Left ventricle myocardium inferior (tissue), 1 donor: ENCODE data around the gene PACSIN3. TPM values are rescaled to one million over a fixed set of nuclear protein-coding genes. Genes with fewer than 3 reads are reported as not detected.

ENCODE experiments used
- DNase-seq: peaks from one replicate; pipeline ENCODE4 v3.0.0-alpha.2; 2020
- H3K27ac ChIP-seq: fragments of 200-600 bp; replicated peaks from 2 replicates; pipeline ENCODE4 v1.8.0; 2021
- H3K27me3 ChIP-seq: fragments of 200-600 bp; 2 replicates; pipeline ENCODE4 v1.8.0; 2021; ENCODE audit warnings: low read depth
- H3K36me3 ChIP-seq: fragments of 200-600 bp; 2 replicates; pipeline ENCODE4 v1.8.0; 2021
- H3K4me1 ChIP-seq: fragments of 200-600 bp; 2 replicates; pipeline ENCODE4 v1.8.0; 2021
- H3K4me3 ChIP-seq: fragments of 200-600 bp; 2 replicates; pipeline ENCODE4 v1.8.0; 2021; ENCODE audit warnings: mild to moderate bottlenecking, moderate library complexity
- H3K9me3 ChIP-seq: fragments of 200-600 bp; replicated peaks from 2 replicates; pipeline ENCODE4 v1.8.0; 2021
- intact Hi-C: fragments of 100-400 bp; cut with micrococcal nuclease; formaldehyde crosslinking; loops from one replicate; pipeline ENCODE4 v1.11.0; 2022
- total RNA-seq: library from RNA; stranded (reverse); fragmentation: NEBNext Ultra II Directional; extraction: Animal tissue kit (Norgen Biotek cat#: 25700); gene quantifications from one replicate; pipeline ENCODE4 v1.2.1, GENCODE V29; 2021
- TF ChIP-seq, protein P1 (sequence below): fragments of 200-600 bp; IDR thresholded peaks from 2 replicates; pipeline ENCODE4 v1.8.0; 2021; ENCODE audit warnings: antibody characterized with exemption, mild to moderate bottlenecking, borderline replicate concordance
- donor health status: DM: no; HTN: yes; CAD: no; lungs with severe emphysema.

PACSIN3 gene
- total RNA-seq, 1 donor from 2014 or later = 198 TPM

DNA sequence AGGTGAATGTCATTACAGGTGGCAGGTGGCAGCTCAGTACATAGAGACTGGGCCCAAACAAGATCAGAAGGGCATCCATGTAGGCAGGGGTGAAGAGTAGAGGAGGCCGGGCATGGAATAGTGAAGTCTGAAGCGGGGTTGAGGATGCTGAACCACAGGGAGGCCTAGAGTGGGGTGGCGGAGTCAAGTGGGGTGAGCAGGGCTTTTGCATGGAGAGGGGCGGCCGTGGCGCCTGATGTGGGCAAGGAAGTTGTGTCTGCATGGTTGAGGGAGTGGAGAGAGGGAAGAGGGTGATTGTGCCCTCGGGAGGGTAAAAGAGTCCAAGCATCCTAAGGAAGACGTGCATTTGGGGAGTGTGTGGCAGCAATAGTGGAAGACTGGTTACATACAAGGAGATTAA lies 42.9 kb upstream of the PACSIN3 start:
- no peak for DNase-seq
- Histone ChIP-seq H3K4me3 (no peak overlapping the region), H3K9me3 (no peaks in the 10 kb centered on the region), H3K36me3 (peaks cover 53% of the 10 kb centered on the region), H3K27ac (no peak overlapping the region), H3K4me1 (peaks cover 5% of the 10 kb centered on the region), H3K27me3 (no peaks in the 10 kb centered on the region)
- intact Hi-C loops = no loop called here
- TF ChIP-seq, protein P1, sequence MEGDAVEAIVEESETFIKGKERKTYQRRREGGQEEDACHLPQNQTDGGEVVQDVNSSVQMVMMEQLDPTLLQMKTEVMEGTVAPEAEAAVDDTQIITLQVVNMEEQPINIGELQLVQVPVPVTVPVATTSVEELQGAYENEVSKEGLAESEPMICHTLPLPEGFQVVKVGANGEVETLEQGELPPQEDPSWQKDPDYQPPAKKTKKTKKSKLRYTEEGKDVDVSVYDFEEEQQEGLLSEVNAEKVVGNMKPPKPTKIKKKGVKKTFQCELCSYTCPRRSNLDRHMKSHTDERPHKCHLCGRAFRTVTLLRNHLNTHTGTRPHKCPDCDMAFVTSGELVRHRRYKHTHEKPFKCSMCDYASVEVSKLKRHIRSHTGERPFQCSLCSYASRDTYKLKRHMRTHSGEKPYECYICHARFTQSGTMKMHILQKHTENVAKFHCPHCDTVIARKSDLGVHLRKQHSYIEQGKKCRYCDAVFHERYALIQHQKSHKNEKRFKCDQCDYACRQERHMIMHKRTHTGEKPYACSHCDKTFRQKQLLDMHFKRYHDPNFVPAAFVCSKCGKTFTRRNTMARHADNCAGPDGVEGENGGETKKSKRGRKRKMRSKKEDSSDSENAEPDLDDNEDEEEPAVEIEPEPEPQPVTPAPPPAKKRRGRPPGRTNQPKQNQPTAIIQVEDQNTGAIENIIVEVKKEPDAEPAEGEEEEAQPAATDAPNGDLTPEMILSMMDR = no peak

GRCh38 chr11:47225552-47226400 lies 39.5 kb upstream of the PACSIN3 start:
- DNase-seq = no peak
- Histone ChIP-seq H3K4me1 (peaks cover 6% of the 10 kb centered on the region), H3K36me3 (peaks cover 71% of the 10 kb centered on the region), H3K27ac (no peak overlapping the region), H3K4me3 (no peak overlapping the region), H3K27me3 (no peaks in the 10 kb centered on the region), H3K9me3 (no peaks in the 10 kb centered on the region)
- intact Hi-C loops = no loop called here
- TF ChIP-seq, protein P1 = no peak

DNA sequence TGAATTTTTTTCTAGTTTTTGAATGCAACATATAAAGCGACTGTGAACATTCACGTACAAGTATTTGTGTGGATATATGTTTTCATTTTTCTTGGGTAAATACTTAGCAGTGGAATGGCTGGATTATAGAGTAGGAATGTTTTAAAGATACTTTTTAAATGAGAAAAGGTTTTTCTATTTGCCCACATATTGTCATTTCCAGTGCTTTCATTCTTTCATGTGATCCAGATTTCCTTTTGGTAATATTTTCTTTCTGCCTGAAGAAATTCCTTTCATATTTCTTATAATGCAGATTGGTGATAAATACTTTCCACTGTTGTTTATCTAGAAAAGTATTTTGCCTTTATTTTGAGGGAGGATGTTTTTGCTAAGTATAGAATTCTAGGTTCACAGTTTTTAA lies 36.5 kb upstream of the PACSIN3 start:
- intact Hi-C loops = no loop called here
- TF ChIP-seq, protein P1 = no peak
- Histone ChIP-seq H3K4me1 (peaks cover 25% of the 10 kb centered on the region), H3K9me3 (no peaks in the 10 kb centered on the region), H3K4me3 (no peak overlapping the region), H3K27ac (no peak overlapping the region), H3K36me3 (peaks cover 62% of the 10 kb centered on the region), H3K27me3 (no peaks in the 10 kb centered on the region)
- no peak for DNase-seq

GRCh38 chr11:47220401-47220821 lies 34.2 kb upstream of the PACSIN3 start:
- Histone ChIP-seq H3K27me3 (no peaks in the 10 kb centered on the region), H3K36me3 (peaks cover 41% of the 10 kb centered on the region), H3K4me1 (peaks cover 48% of the 10 kb centered on the region), H3K4me3 (no peak overlapping the region), H3K9me3 (no peaks in the 10 kb centered on the region), H3K27ac (peak overlapping the region; percentile 49)
- no peak for DNase-seq
- intact Hi-C loops = no loop called here
- TF ChIP-seq, protein P1 = no peak

GRCh38 chr11:47216121-47216798 lies 30.0 kb upstream of the PACSIN3 start:
- H3K27me3 ChIP-seq = no peaks in the 10 kb centered on the region
- H3K9me3 ChIP-seq = no peaks in the 10 kb centered on the region
- peak overlapping the region; percentile 94 for H3K27ac ChIP-seq
- intact Hi-C loops = no loop called here
- TF ChIP-seq, protein P1 = no peak
- no peak for DNase-seq
- peaks cover 9% of the 10 kb centered on the region for H3K36me3 ChIP-seq
- peak overlapping the region; percentile 82 for H3K4me3 ChIP-seq
- peaks cover 62% of the 10 kb centered on the region for H3K4me1 ChIP-seq
